ENCODE data around the gene TLCD3A.

DNA sequence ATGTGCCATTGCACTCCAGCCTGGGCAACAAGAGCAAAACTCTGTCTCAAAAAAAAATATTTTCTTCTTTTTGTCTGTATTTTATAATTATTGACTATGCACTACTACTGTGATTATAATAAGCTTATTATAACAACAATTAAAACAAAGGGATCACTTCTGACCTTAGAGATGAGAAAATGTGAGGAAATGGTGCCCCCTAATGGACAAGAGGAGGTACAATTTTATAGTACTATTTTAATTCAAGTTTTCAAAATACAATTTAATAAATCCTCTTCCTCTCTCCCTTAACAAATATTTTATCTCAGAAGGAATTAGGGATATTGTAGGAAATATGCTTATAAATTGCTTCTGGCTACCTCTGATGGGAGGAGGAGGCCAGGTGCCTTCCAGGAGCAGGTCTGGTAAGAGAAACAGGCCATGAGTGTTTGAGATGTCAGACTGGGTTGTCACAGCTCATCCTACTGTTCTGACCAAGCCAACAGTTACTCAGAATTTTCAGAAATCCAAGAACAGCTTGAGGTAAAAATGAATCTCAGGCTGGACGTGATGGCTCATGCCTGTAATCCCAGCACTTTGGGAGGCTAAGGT, 31.8 kb upstream of the TLCD3A start:
- TF ChIP-seq TARDBP (IDR thresholded peaks at IDR 0.05) (no peak), PKNOX1 (IDR thresholded peaks at IDR 0.05) (no peak), BHLHE40 (IDR thresholded peaks at IDR 0.05; ENCODE audit: borderline replicate concordance) (no peak), HDGF (IDR thresholded peaks at IDR 0.05; ENCODE audit: borderline replicate concordance) (no peak), FOXK2 (IDR thresholded peaks at IDR 0.05) (no peak), FOXM1 (IDR thresholded peaks at IDR 0.05; ENCODE audit: borderline replicate concordance) (no peak), SUZ12 (IDR thresholded peaks at IDR 0.05) (no peak), ARNT (IDR thresholded peaks at IDR 0.05) (no peak), FOXA1 (IDR thresholded peaks at IDR 0.05) (no peak), NFRKB (IDR thresholded peaks at IDR 0.05) (no peak), ELF4 (IDR thresholded peaks at IDR 0.05) (no peak), LEF1 (IDR thresholded peaks at IDR 0.05; ENCODE audit: borderline replicate concordance) (no peak), ZNF384 (IDR thresholded peaks at IDR 0.05) (no peak), SP1 (IDR thresholded peaks at IDR 0.05) (no peak)

All from HEK293T (cell line).